Mesothelial cell of epicardium (in vitro differentiated cells): Measurements from ENCODE around the gene SLC7A14. TPM values are rescaled to one million over a fixed set of nuclear protein-coding genes. Genes with fewer than 3 reads are reported as not detected.

Experiments
- DNase-seq, 2 experiments: peaks; one replicate each; pipeline ENCODE4 v3.0.0; 2021; ENCODE audit warnings: low spot score in 2 of 2; ENCODE audit not compliant: unreplicated experiment in 2 of 2
- H3K27ac Mint-ChIP-seq: 2 replicates; pipeline ENCODE4 v1.8.0; 2021; ENCODE audit warnings: mixed read lengths
- H3K27me3 Mint-ChIP-seq: 2 replicates; pipeline ENCODE4 v1.8.0; 2021; ENCODE audit warnings: low read depth, mixed read lengths
- H3K36me3 Mint-ChIP-seq: 2 replicates; pipeline ENCODE4 v1.8.0; 2021; ENCODE audit warnings: mixed read lengths
- H3K4me1 Mint-ChIP-seq: 2 replicates; pipeline ENCODE4 v1.8.0; 2021; ENCODE audit warnings: mixed read lengths
- H3K4me3 Mint-ChIP-seq: 2 replicates; pipeline ENCODE4 v1.8.0; 2021; ENCODE audit warnings: mild to moderate bottlenecking, moderate library complexity, mixed read lengths
- H3K9me3 Mint-ChIP-seq: 2 replicates; pipeline ENCODE4 v1.8.0; 2021; ENCODE audit warnings: mixed read lengths
- total RNA-seq: library from RNA; stranded (reverse); gene quantifications from 3 replicates; pipeline ENCODE4 v1.2.1, GENCODE V29; 2021
- TF ChIP-seq, protein P1 (sequence below): fragments of 200-600 bp; sonication (generic); IDR thresholded peaks from one replicate; pipeline ENCODE4 v1.5.0; 2021; ENCODE audit warnings: antibody characterized with exemption; ENCODE audit not compliant: unreplicated experiment

Gene SLC7A14
- total RNA-seq, 1 donor from 2014 or later: 6.6 TPM

DNA sequence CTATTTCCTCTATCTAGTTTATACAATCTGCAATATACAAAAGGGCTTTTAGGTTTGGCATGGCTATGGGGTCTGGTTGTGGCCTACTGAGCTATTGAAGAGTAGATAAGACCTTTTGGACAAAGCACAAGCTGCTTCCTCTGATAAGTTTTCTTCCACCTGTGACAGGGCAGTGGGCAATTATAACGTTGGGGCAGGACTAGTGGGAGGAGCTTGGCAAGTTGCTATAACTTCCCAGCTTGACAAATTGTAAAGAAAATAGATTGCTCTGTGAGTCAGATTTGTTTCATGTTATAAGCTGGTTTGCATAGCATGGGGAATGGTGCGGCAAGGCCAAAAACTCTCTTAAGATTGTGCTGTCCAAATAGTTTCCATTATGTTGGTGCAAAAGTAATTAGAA, 64.9 kb downstream of the SLC7A14 start:
- H3K36me3 Mint-ChIP-seq: no peaks in the 10 kb centered on the region
- DNase-seq: no peak
- H3K27me3 Mint-ChIP-seq: no peaks in the 10 kb centered on the region
- TF ChIP-seq, protein P1, sequence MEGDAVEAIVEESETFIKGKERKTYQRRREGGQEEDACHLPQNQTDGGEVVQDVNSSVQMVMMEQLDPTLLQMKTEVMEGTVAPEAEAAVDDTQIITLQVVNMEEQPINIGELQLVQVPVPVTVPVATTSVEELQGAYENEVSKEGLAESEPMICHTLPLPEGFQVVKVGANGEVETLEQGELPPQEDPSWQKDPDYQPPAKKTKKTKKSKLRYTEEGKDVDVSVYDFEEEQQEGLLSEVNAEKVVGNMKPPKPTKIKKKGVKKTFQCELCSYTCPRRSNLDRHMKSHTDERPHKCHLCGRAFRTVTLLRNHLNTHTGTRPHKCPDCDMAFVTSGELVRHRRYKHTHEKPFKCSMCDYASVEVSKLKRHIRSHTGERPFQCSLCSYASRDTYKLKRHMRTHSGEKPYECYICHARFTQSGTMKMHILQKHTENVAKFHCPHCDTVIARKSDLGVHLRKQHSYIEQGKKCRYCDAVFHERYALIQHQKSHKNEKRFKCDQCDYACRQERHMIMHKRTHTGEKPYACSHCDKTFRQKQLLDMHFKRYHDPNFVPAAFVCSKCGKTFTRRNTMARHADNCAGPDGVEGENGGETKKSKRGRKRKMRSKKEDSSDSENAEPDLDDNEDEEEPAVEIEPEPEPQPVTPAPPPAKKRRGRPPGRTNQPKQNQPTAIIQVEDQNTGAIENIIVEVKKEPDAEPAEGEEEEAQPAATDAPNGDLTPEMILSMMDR: no peak
- H3K27ac Mint-ChIP-seq: peak overlapping the region; percentile 2
- H3K4me3 Mint-ChIP-seq: no peak overlapping the region
- H3K4me1 Mint-ChIP-seq: peaks cover 21% of the 10 kb centered on the region
- peaks cover 3% of the 10 kb centered on the region for H3K9me3 Mint-ChIP-seq

DNA sequence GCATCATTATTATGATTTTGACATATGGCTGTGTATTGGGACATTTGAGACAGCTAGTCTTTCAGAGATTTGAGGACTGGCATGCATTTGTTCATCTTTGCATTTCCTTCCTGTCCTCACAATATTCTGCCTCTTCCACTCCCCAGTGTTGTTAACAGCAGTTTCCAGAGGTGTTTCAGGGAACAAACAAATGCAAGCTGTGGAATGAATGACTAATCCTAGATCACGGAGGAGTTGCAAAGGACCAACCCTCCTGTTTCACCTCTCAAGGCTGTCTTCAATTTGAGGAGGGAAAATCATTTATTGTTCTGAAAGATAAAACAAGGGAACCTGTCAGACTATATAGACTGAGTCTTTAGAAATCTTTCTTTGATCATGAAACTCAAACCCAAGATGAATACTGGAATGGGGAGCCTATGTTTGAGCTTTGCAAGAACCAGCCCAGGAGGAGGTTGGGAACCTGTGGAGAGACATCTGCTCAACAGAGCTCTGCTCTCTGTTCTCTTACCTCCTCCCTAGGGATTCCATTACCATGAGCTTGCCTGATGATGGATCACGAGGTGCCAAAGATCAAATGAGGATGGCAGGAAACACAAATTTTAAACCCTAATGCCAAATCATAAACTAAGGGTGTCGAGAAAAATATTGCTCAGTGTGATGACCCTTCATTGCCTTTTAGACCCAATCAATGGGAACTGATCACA, 68.5 kb downstream of the SLC7A14 start:
- Mint-ChIP-seq H3K27ac (no peak overlapping the region), H3K4me3 (no peak overlapping the region), H3K9me3 (peaks cover 3% of the 10 kb centered on the region), H3K27me3 (no peaks in the 10 kb centered on the region), H3K4me1 (peaks cover 10% of the 10 kb centered on the region), H3K36me3 (no peaks in the 10 kb centered on the region)
- DNase-seq: no peak
- TF ChIP-seq, protein P1: no peak

DNA sequence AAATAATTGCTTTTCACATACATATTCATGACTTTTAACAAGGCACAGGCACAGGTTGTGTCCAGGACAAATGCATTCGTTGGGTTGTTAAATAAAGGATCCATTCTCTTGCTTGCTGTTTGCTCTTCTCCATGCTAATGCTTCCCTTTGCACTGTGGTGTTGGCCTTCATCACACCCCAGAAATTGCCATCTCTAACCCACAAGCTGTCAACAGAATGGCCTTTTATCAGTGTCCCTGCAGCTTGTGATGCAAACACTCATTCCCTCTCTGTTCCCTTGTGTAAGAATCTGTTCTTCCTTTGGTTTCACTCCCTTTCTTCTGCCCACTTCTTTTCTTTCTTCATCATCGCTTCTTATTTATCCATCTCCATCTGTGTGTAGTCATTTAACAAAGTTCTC, 72.2 kb downstream of the SLC7A14 start:
- Mint-ChIP-seq H3K27me3 (no peaks in the 10 kb centered on the region), H3K36me3 (no peaks in the 10 kb centered on the region), H3K4me1 (peaks cover 5% of the 10 kb centered on the region), H3K4me3 (no peak overlapping the region), H3K9me3 (peaks cover 3% of the 10 kb centered on the region), H3K27ac (no peak overlapping the region)
- no peak for DNase-seq
- TF ChIP-seq, protein P1: no peak

- Mint-ChIP-seq H3K9me3 (no peaks in the 10 kb centered on the region), H3K36me3 (no peaks in the 10 kb centered on the region), H3K4me1 (peaks cover 16% of the 10 kb centered on the region), H3K27me3 (no peaks in the 10 kb centered on the region), H3K27ac (no peak overlapping the region), H3K4me3 (no peak overlapping the region)
- TF ChIP-seq, protein P1: no peak
- DNase-seq: no peak
Observed at GRCh38 chr3:170511371-170511770, 74.5 kb downstream of the SLC7A14 start.

- peaks cover 18% of the 10 kb centered on the region for H3K4me1 Mint-ChIP-seq
- H3K27me3 Mint-ChIP-seq: no peaks in the 10 kb centered on the region
- no peaks in the 10 kb centered on the region for H3K9me3 Mint-ChIP-seq
- H3K36me3 Mint-ChIP-seq: no peaks in the 10 kb centered on the region
- no peak overlapping the region for H3K27ac Mint-ChIP-seq
- no peak for DNase-seq
- no peak overlapping the region for H3K4me3 Mint-ChIP-seq
- TF ChIP-seq, protein P1: no peak
Observed at GRCh38 chr3:170508839-170509238, 77.0 kb downstream of the SLC7A14 start.

DNA sequence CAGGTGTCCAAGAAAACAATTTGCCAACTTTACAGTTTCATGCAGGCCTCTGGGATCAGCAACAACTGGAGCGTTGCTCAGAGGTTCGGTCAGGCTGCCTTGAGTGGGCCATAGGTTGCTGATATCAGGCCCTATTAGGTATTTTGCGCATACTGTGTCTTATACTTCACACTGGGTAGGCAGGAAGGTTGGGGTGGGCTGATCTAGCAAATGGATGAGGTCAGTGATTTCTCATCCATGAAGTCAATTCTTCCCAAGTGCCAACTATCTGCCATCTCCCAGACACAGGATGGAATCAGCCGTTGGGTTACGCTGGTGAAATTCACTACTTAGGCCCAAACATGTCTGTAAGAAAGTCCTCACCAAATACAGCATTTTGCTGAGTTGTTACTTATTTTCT, 77.6 kb downstream of the SLC7A14 start:
- no peaks in the 10 kb centered on the region for H3K9me3 Mint-ChIP-seq
- no peak overlapping the region for H3K27ac Mint-ChIP-seq

More for the DNA sequence above, 77.6 kb downstream of the SLC7A14 start:
- H3K4me1 Mint-ChIP-seq: peaks cover 18% of the 10 kb centered on the region
- H3K27me3 Mint-ChIP-seq: no peaks in the 10 kb centered on the region
- no peak overlapping the region for H3K4me3 Mint-ChIP-seq
- TF ChIP-seq, protein P1: no peak
- no peak for DNase-seq
- no peaks in the 10 kb centered on the region for H3K36me3 Mint-ChIP-seq
